PFSK-1 (cell line): Measurements from ENCODE around the gene LMX1A.

Experiments used
- FOXP2 ChIP-seq: optimal IDR thresholded peaks from 2 replicates; pipeline ENCODE3; 2011; ENCODE audit warnings: borderline replicate concordance, control low read depth, inconsistent platforms; ENCODE audit not compliant: insufficient read depth; ENCODE audit errors: extremely low read length, extremely low read depth
- POLR2AphosphoS5 ChIP-seq: IDR thresholded peaks from 2 replicates; pipeline ENCODE4 v1.6.1; 2012; ENCODE audit warnings: low read depth, mild to moderate bottlenecking, control low read depth, low read length, moderate library complexity
- REST ChIP-seq, 2 experiments: IDR thresholded peaks; 2 replicates each; pipeline versions ENCODE4 v1.6.1 to v1.8.0; 2011 to 2012; ENCODE audit warnings: low read depth in 2 of 2, low read length in 2 of 2, control low read depth in 1 of 2, inconsistent platforms in 1 of 2, mild to moderate bottlenecking in 1 of 2, moderate library complexity in 1 of 2; ENCODE audit not compliant: insufficient read depth in 1 of 2
- SIN3A ChIP-seq: IDR thresholded peaks from 2 replicates; pipeline ENCODE4 v1.6.1; 2012; ENCODE audit warnings: mild to moderate bottlenecking, low read length, moderate library complexity, borderline replicate concordance; ENCODE audit not compliant: insufficient read depth
- TAF1 ChIP-seq: IDR thresholded peaks from 2 replicates; pipeline ENCODE4 v1.6.1; 2012; ENCODE audit warnings: low read length, control low read depth, borderline replicate concordance; ENCODE audit not compliant: insufficient read depth

- no peak for TF ChIP-seq POLR2AphosphoS5
- TF ChIP-seq REST (IDR thresholded peaks at IDR 0.05; ENCODE audit: insufficient read depth in 1 of 2, low read depth in 2 of 2, low read length in 2 of 2) = no peak
- TF ChIP-seq SIN3A = no peak
- TF ChIP-seq FOXP2 = no peak
- TF ChIP-seq TAF1 = no peak
Measured at GRCh38 chr1:165389609-165390008, 33.1 kb upstream of the LMX1A start.
